HuH-7 (cell line): ENCODE measurements around the gene FBXL19.
"Not testable (repeated sequence)": the region's sequence is repeated elsewhere in the genome, so short reads cannot be mapped to it uniquely, and the experiment has no call there.

Source experiments
- DNase-seq: peaks from one replicate; pipeline ENCODE4 v3.0.0; 2011; ENCODE audit warnings: low spot score

The FBXL19 gene, protein sequence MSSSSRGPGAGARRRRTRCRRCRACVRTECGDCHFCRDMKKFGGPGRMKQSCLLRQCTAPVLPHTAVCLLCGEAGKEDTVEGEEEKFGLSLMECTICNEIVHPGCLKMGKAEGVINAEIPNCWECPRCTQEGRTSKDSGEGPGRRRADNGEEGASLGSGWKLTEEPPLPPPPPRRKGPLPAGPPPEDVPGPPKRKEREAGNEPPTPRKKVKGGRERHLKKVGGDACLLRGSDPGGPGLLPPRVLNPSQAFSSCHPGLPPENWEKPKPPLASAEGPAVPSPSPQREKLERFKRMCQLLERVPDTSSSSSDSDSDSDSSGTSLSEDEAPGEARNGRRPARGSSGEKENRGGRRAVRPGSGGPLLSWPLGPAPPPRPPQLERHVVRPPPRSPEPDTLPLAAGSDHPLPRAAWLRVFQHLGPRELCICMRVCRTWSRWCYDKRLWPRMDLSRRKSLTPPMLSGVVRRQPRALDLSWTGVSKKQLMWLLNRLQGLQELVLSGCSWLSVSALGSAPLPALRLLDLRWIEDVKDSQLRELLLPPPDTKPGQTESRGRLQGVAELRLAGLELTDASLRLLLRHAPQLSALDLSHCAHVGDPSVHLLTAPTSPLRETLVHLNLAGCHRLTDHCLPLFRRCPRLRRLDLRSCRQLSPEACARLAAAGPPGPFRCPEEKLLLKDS

DNA sequence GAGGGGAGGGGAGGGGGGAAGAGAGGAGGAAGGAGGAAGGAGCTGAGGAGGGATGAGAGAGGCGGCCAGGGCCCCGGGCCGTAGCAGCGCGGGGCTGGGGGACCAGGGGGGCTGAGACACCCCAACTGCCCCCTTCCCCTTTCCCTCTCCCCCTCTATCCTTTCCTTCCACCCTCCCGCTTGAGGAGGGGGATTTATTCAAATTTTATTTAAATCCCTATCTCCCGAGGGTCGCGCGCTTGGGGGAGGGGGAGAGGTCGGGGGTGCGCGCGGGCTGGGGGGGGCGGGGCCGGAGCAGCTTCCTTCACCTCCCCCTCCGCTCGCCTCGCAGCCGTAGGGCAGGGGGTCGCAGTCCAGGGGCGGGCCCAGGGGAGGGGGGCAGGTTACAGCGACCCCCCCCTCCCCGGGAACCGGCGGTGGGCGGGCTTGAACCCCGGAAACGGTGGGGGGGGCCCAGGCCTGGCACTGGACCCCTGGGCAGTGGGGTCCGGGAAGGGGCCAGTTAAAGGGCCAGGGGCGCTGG, at the start of gene FBXL19:
FBXL19 (plus strand) TSS at position 19 of the 522 bp plus-strand sequence. CDS start 2,183 bp downstream, outside the sequence.
- no peak for DNase-seq

DNA sequence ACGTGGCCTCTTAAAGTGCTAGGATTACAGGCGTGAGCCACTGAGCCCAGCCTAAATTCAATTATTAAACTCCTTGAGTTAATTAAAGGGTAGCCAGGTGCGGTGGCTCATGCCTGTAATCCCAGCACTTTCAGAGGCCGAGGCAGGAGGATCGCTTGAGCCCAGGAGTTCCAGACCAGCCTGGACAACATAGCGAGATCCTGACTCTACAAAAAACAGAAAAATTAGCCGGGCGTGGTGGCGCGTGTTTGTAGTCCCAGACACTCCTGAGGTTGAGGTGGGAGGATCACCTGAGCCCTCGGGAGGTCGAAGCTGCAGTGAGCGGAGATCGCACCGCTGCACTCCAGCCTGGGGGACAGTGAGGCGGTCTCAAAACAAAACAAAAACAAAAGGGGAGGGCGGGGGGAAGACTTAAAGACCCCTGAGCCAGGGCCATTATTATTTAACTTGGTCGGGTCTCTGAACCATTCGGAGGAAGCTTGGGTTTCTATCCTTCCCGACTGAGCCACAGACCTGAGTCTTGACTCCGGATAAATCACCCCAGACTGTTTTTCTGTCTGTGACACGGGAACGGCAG, 49.0 kb upstream of the FBXL19 start:
- no peak for DNase-seq

DNA sequence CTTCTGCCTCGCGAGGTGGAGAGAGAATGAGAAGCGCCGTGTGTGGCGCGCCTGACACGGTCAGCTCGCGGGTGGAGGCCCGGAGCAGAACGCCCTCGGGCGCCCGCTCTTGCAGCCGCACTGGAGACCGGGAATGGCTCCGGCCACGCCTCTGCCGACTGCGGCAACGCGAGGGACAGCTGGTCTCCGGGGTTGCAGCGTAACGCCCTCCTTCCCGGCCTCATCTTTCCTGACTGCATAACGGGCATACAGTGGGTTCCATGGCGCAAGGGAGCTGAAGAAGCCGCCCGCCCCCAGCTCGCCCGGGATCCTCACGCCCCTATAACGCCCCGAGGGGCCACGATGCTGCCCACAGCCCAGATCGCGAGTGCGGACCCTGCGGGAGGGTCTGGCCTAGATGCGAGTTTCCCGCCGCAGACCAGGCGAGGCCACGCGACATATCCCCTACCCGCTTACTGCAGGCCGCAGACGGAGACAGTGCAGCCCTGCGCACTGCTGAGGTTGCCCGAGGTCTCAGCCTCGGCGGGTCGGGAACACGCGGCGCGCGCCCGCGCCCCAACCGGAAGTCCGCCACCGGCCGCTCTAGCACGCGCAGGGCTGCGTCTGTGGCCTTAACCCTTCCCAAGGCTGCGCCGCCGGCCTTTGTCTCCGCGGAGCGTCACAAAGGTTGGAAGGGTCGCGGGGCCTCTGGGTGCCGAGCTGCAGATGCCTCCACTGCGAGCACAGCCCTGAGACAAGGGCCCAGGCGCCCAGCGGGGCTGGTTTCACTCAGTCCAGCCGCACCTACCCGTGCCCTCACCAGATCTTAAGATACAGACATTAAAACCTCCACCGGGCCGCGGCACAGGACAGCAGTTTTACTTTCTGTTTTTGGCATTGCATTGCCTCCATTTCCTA, 48.3 kb upstream of the FBXL19 start:
- DNase-seq: peak; percentile 82

DNA sequence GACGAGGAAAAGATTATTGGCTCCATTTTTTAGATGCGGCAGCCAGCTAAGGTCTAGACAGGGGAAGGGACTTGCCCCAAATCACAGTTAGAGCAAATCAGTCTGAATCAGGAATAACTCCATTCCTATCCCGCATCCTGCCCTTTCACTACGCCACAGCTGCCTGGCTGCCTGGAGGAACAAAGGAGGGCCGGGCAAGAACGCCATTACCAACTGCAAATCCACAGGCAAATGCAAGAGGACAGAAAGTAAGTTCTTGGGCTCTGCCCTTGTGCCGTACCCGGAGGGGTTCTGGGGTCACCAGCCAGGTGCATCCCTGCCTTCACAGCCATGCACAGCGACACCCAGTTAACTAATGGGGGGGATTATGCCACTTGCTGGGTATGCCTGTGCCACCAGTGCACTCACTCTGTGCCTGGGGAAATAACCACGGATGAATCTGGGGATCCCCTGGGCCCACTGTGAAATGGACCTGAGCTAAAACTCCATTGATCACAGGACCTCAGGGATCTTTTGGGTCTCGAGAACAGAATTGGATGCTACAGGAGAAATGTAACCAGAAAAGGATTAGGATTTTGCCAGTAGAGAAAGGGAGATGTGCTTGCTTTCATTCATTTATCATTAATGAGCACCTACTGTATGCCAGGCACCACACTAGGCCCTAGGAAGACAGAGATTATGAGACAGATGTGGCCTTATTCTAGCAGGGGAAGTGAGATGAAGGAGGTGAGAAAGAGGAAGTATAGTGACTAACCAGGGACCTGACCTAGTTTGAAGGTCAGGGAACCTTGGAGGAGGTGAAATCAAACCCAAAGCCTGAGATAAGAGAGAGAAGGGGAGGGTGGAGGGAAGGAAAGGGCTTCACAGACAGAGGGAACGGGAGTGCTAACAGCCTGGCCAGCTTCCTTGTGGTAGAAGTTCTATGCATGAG, 47.2 kb upstream of the FBXL19 start:
- DNase-seq: no peak

DNA sequence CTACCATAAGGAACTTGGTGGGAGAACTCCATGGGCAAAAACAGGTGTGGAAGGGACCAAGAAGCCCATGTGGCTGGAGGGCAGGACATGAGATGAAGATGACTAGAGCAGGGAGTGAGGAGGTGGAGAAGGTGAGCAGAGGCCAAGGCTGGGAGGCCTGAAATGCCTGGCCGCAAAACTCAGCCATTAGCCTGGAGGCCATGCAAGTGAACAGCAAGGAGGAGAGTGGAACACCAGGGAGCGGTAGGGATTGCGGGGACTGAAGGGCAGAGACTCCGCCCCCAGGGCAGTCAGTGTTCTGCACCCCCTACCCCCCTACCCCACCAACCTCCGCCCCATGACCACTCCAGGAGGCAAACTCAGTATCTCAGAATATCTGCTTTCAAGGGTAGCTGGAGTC, 46.5 kb upstream of the FBXL19 start:
- peak; percentile 40 for DNase-seq

DNA sequence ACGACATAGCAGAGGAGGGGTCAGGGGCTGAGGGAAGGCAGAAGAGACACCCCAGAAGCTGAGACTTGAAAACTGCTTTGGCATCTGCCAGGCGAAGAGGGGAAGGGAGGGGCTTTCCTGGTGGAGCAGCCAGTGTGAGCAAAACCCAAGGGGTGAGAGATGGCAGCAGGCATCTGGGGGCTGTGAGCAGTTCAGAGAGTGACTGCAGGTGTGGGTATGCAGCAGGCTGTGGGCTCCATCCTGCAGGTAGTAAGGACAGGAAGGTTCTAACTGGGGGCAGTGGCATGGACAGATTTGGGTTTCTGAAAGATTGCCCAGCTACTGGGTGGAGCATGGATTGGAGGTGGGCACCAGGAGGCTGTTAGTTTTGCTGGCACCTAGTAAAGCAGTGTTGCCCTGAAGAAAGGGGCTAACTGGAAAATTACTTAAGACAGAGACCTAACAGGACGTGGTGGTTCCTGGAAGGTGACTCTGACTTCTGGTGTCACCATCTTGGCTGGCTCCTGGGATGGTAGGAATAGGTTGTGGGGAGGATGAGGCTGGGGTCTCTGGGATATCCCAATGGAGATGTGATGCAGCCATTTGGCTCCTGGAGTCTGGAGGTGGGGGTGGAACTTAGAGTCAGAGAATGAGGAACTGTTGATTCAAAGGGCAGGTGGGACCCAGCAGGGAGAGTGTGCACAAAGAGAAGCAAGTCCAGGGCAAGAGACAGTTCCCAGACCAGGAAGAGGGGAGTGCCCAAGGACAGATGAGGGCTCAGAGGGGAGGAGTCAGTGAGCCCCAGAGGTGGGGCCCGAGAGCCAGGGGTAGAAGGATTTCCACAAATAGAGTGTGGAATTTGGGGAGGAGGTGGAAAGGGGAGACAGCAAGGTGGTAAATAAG, 40.7 kb upstream of the FBXL19 start:
- DNase-seq: no peak

DNA sequence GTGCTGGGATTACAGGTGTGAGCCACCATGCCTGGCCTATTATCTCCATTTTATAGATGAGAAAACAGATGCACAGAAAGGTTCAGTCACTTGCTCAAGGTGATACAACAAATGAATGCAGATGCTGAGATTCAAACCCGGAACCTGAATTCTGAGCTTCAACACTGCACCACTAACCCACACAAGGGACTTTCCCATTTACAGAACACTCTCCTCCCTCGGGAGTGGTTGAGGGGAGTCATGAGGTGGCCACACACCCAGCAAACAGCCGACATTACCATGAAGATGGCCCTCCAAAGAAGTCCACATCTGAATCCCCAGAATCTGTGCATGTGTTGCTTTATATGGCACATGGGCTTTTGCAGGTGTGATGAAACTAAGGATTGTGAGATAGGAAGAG, 38.6 kb upstream of the FBXL19 start:
- no peak for DNase-seq

DNA sequence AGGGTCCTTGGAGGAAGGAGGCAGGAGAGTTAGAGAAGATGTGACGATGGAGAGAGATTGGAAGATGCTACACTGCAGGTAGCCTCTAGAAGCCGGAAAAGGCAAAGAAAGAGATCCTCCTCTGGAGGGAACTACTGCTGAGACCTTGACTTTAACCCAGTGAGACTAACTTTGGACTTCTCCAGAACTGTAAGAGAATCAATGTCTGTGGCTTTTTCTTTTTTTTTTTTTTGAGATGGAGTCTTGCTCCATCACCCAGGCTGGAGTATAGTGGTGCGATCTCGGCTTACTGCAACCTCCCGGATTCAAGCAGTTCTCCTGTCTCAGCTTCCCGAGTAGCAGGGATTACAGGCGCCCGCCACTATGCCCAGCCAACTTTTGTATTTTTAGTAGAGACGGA, 38.2 kb upstream of the FBXL19 start:
- DNase-seq: no peak

DNA sequence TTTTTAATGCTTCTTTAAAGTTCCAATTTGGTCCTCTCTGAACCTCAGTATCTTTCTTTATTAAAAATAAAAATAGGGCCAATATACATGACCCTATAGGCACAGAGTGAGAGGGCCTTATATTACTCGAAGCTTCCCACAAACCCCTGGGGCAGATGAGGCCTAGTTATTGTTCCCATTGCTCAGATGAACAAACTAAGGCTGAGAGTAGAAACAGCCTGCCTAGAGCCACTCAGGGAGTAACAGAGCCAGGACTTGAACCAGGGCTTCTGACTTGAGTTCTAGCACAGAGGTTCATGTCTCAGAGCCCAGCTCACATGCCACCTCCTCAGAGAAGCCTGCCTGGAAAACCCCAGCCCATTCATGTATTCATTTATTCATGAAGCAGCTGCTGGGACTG, 37.2 kb upstream of the FBXL19 start:
- no peak for DNase-seq

DNA sequence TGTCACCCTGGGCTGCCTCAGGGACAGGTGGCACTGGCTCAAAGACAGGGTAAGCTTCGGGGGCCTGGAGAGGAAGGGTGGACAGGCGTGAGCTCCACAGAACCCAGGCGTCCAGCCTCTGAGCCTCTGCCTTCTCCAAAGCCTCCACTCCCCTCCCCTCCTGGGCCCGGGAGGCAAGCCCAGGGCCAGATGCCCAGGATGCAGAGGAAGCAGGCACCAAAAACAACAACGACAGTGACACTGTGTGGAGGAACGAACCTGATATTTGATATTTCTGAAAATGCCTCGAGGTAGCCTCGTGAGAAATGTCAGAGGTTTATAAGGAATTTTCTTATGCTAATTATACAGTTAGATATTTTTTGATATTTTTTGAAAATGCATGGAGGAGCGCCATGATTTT, 35.4 kb upstream of the FBXL19 start:
- DNase-seq: no peak

DNA sequence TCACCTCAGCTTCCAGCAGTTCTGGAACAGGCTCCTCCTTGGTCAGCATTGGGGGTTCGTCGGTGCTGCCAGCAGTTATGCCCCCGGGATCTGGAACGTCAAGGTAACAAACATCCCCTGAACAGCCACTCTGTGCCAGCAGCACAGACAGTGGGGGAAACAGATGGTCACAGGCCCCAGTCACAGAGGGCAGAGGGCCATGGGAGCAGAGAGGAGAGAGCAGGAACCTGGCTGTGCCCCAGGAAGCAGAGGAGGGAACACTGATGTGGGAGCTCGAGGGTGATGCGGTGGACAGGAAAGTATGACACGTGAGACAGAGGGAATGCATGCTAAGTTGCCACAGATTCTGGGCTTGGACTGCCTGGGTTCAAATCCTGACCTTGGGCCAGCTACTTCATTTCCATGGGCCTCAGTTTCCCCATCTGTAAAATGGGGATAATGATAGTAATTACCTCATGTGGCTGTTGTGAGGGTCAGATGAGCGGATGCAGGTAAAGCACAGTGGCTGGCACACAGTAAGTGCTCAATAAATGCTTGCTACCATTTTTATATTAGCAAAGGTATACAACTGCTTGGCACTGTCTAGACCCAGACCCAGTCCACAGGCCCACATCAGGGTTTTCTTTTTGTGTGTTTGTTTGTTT, 34.4 kb upstream of the FBXL19 start:
- no peak for DNase-seq

DNA sequence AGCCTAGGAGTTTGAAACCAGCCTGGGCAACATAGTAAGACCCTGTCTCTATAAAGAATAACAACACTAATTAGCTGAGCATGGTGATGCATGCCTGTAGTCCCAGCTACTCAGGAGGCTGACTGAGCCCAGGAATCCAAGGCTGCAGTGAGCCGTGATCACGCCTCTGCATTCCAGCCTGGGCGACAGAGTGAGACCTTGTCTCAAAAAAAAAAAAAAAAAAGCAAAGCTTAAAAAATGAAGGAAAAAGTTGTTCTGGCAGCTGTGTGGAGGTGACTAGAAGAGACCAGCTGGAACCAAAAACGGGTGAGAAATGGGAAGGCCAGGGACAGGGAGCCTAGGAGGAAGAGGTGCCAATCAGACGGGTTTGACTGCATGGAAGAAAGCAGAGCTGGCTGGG, 33.7 kb upstream of the FBXL19 start:
- DNase-seq: no peak

DNA sequence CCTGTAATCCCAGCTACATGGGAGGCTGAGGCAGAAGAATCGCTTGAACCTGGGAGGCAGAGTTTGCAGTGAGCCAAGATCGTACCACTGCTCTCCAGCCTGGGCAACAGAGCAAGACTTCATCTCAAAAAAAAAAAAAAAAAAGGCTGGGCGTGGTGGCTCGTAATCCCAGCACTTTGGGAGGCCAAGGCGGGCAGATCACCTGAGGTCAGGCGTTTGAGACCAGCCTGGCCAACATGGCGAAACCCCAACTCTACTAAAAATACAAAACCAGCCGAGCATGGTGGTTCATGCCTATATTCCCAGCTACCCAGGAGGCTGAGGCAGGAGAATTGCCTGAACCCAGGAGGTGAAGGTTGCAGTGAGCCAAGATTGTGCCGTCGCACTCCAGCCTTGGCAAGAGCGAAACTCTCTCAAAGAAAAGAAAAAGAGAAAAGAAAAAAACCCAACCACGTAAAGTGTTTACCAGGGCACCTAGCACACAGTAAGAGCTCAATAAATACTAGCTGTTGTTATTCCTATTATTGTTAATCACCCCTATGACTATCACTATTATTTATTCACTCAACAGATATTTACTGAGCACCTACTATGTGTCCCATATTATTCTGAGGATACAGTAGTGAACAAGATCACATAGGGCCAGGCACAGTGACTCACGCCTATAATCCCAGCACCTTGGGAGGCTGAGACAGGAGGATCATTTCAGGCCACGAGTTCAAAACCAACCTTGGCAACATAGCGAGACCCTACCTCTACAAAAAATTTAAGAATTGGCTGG, 32.1 kb upstream of the FBXL19 start:
- DNase-seq: not testable (repeated sequence)

DNA sequence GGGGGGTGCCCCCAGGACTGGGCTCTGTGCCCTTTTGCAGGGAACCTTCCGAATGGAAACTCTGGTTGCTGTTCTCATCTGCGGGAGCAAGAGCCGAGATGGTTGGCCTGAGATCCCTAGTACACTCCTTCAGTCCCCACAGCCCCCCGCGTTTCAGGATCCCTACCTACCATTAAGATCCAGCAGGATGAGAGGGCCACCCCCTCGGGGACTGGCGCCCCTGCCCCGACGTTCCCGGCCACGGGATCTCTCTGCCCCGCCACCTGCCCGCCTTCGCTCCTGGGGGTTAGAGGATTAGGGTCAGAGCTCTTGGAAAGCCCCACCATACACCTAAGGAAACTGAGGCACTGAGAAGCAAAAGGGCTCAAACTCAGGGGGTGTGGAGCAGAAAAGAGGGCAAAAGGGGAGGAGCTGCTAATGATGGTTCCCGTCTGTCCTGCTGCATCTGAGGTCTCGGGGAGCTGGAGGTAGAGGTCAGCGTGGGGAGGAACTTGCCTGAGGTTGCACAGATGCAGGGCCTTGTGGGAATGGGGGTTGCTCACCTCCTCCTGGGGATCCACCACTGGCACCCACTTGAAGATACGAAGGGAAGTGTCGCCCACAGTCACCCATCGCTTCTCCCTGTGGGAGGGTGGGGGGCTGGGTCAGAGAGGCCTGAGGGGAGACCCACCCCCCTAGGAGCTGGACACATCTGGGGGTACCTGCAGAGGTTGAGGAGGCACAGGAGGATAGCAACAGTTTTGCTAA, 30.5 kb upstream of the FBXL19 start:
- no peak for DNase-seq

DNA sequence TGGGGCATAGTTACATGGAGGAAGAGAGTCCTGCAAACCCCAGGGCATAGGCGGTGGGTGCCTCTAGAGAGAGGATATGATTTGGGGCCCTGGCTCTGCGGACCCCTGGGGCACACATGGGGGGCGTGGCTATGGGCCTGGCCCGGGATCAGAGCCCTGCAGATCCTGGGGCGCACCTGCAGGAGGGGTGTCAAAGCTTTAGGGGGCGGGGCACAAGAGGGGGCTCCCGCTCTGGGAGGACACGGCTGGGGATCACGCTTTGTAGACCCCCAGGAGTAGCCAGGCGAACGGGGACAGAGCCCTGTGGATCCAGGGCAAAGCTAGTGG, 30.0 kb upstream of the FBXL19 start:
- DNase-seq: no peak

DNA sequence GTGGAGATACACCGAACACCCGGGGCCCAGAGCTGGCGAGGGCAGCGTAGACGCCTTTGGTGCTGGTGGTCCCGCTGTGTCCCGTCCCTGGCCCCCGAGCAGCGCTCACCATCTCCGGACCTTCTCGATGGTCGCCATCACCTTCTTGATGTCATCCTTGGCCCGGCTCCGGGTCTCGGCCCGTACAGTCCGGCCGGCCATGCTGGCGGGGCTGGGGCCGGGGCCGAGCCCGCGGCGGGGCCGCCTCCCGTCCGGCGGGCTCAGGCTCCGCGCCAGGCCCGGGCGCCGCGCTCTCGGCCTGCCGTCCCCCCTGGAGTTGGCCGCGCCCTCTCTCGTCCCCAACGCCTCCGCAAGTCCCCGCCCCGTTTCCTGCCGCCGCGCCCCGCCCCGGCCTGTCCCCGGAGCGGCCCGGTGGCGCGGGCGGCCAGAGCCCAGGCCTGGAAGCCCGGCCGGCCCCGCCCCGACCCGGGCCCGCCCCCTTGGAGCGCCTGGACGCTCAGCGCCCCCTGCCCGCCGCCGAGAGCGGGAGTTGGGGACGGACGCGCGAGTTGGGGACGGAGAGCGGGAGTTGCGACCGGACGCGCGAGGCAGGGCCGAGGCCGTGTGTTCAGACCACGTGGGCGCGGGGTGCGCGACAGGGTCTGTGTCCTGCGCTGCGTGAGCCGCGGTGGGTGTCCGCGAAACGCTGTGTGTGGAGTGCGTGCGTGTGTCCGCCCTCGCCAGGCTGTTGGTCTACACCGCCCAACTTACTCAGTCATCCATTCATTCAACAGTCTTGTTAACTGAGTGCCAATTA, 29.4 kb upstream of the FBXL19 start, which contains the start of gene BCL7C:
BCL7C (minus strand) TSS at position 334 of the 796 bp plus-strand sequence; CDS start at position 201, 133 bp downstream.
- peak; percentile 73 for DNase-seq
